ENCODE data around the gene DCTN4.

DCTN4 gene

GRCh38 chr5:150670275-150670947 lies 88.4 kb downstream of the DCTN4 start:
- DNase-seq (ENCODE audit: low read depth) = no peak

- DNase-seq (ENCODE audit: low read depth) = no peak
These were observed 93.8 kb downstream of the DCTN4 start for GRCh38 chr5:150665044-150665443.

GRCh38 chr5:150663936-150664335 lies 94.9 kb downstream of the DCTN4 start:
- no peak for DNase-seq (ENCODE audit: low read depth)

- DNase-seq (ENCODE audit: low read depth) = no peak
These were observed 95.9 kb downstream of the DCTN4 start for GRCh38 chr5:150662731-150663516.

- no peak for DNase-seq (ENCODE audit: low read depth)
These were observed 96.8 kb downstream of the DCTN4 start for GRCh38 chr5:150661821-150662596.

- no peak for DNase-seq (ENCODE audit: low read depth)
These were observed 97.7 kb downstream of the DCTN4 start, which contains the start of gene MYOZ3 for GRCh38 chr5:150661086-150661485. MYOZ3 (plus strand) TSS chr5:150661251; CDS start chr5:150662942, 1,691 bp downstream.

GRCh38 chr5:150660108-150660831 lies 98.5 kb downstream of the DCTN4 start:
- DNase-seq (ENCODE audit: low read depth) = no peak

GRCh38 chr5:150659360-150660107 lies 99.3 kb downstream of the DCTN4 start:
- DNase-seq (ENCODE audit: low read depth) = no peak

- no peak for DNase-seq (ENCODE audit: low read depth)
These were observed 100.0 kb downstream of the DCTN4 start for GRCh38 chr5:150658699-150659265.
